Measurements from ENCODE around the gene PKP4.

GRCh38 chr2:158670292-158670691, 213.5 kb downstream of the PKP4 start:
- TF ChIP-seq, protein P1, sequence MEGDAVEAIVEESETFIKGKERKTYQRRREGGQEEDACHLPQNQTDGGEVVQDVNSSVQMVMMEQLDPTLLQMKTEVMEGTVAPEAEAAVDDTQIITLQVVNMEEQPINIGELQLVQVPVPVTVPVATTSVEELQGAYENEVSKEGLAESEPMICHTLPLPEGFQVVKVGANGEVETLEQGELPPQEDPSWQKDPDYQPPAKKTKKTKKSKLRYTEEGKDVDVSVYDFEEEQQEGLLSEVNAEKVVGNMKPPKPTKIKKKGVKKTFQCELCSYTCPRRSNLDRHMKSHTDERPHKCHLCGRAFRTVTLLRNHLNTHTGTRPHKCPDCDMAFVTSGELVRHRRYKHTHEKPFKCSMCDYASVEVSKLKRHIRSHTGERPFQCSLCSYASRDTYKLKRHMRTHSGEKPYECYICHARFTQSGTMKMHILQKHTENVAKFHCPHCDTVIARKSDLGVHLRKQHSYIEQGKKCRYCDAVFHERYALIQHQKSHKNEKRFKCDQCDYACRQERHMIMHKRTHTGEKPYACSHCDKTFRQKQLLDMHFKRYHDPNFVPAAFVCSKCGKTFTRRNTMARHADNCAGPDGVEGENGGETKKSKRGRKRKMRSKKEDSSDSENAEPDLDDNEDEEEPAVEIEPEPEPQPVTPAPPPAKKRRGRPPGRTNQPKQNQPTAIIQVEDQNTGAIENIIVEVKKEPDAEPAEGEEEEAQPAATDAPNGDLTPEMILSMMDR (conservative IDR thresholded peaks at IDR 0.05 in 1 of 2, IDR thresholded peaks at IDR 0.05 in 1 of 2; ENCODE audit: extremely low read depth in 1 of 2, insufficient read depth in 1 of 2, low read depth in 1 of 2, low read length in 2 of 2): no peak
- TF ChIP-seq EZH2 (IDR thresholded peaks at IDR 0.05; ENCODE audit: borderline replicate concordance, low read length): no peak
